Prostate gland (tissue), 2 donors: ENCODE measurements around the gene RLF. TPM values are rescaled to one million over a fixed set of nuclear protein-coding genes. Genes with fewer than 3 reads are reported as not detected.

Source experiments
- DNase-seq: peaks from one replicate; pipeline ENCODE4 v3.0.0-alpha.2; 2019; ENCODE audit warnings: low spot score
- H3K27ac ChIP-seq, 2 donors: fragments of 200-600 bp; sonication (generic); 2 replicates each; pipeline ENCODE4 v1.5.1; 2017 to 2019
- H3K27me3 ChIP-seq: fragments of 200-600 bp; sonication (generic); replicated peaks from 2 replicates; pipeline ENCODE4 v1.5.1; 2019; ENCODE audit not compliant: insufficient read depth
- H3K36me3 ChIP-seq, 2 donors: fragments of 200-600 bp; sonication (generic); 1 replicate in 1 of 2; 2 replicates in 1 of 2; pipeline versions ENCODE4 v1.5.1 to v1.8.1; 2017 to 2019
- H3K4me1 ChIP-seq: fragments of 200-600 bp; sonication (generic); replicated peaks from 2 replicates; pipeline ENCODE4 v1.5.1; 2019
- H3K4me3 ChIP-seq, 2 donors: fragments of 200-600 bp; sonication (generic); 2 replicates each; pipeline ENCODE4 v1.5.1; 2017 to 2019
- H3K9me3 ChIP-seq: fragments of 200-600 bp; sonication (generic); 2 replicates; pipeline ENCODE4 v1.5.1; 2017
- POLR2A ChIP-seq: fragments of 450-650 bp; IDR thresholded peaks from one replicate; pipeline ENCODE4 v1.6.1; 2016; ENCODE audit warnings: antibody characterized with exemption, mild to moderate bottlenecking
- POLR2AphosphoS5 ChIP-seq: sonication (generic); formaldehyde crosslinking; IDR thresholded peaks from one replicate; pipeline ENCODE4 v1.6.1; 2017; ENCODE audit warnings: antibody characterized with exemption
- WGBS: methylation state at CpG from one replicate; pipeline ENCODE4 v1.1.5; 2018; 5-methylcytosine and 5-hydroxymethylcytosine counted together
- intact Hi-C: fragments of 100-400 bp; cut with DNase I; formaldehyde crosslinking; loops from one replicate; pipeline ENCODE4 v1.14.2; 2022
- total RNA-seq, 2 donors: library from RNA; depleted of rRNA; stranded (reverse); fragments of >200 nt; gene quantifications; one replicate each; pipeline ENCODE4 v1.1.0, GENCODE V29; 2016
- TF ChIP-seq, protein P1 (sequence below), 4 experiments: fragments of 200-600 bp in 2 of 4; fragments of 450-650 bp in 2 of 4; sonication (generic) in 2 of 4; IDR thresholded peaks; 1 replicate in 3 of 4; 2 replicates in 1 of 4; pipeline ENCODE4 v1.5.1; 2016 to 2019; ENCODE audit warnings: antibody characterized with exemption in 4 of 4, mild to moderate bottlenecking in 2 of 4, moderate library complexity in 2 of 4

The RLF gene
- total RNA-seq, 2 donors from 2014 or later, result 12.4 to 19.8 TPM

DNA sequence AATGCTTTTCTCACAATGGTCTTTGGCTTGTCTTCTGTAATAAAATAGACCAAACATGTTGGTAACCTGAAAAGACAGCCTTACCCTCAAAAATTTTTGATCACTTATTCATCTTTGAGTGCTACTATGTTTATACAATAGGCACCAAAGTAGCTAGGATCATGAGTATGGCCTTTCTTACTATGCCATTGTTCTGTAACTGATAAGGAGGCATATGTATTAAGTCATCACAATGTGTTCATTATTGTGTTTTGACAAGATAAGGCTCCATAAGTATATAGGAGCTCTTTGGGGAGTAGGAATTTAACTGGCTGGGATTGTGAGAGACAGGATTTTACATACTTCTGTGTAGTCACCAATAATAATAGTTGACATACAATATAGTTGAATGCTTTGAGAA lies 87.2 kb downstream of the RLF start:
- no peak overlapping the region for H3K4me3 ChIP-seq
- intact Hi-C loops, result no loop called here
- H3K27me3 ChIP-seq, result no peaks in the 10 kb centered on the region
- H3K36me3 ChIP-seq, result no peaks in the 10 kb centered on the region
- DNase-seq, result no peak
- TF ChIP-seq, protein P1, sequence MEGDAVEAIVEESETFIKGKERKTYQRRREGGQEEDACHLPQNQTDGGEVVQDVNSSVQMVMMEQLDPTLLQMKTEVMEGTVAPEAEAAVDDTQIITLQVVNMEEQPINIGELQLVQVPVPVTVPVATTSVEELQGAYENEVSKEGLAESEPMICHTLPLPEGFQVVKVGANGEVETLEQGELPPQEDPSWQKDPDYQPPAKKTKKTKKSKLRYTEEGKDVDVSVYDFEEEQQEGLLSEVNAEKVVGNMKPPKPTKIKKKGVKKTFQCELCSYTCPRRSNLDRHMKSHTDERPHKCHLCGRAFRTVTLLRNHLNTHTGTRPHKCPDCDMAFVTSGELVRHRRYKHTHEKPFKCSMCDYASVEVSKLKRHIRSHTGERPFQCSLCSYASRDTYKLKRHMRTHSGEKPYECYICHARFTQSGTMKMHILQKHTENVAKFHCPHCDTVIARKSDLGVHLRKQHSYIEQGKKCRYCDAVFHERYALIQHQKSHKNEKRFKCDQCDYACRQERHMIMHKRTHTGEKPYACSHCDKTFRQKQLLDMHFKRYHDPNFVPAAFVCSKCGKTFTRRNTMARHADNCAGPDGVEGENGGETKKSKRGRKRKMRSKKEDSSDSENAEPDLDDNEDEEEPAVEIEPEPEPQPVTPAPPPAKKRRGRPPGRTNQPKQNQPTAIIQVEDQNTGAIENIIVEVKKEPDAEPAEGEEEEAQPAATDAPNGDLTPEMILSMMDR (IDR thresholded peaks at IDR 0.05), result no peak
- TF ChIP-seq POLR2A (no peak), POLR2AphosphoS5 (no peak)
- no peaks in the 10 kb centered on the region for H3K9me3 ChIP-seq
- H3K4me1 ChIP-seq, result no peaks in the 10 kb centered on the region
- no peak overlapping the region for H3K27ac ChIP-seq

DNA sequence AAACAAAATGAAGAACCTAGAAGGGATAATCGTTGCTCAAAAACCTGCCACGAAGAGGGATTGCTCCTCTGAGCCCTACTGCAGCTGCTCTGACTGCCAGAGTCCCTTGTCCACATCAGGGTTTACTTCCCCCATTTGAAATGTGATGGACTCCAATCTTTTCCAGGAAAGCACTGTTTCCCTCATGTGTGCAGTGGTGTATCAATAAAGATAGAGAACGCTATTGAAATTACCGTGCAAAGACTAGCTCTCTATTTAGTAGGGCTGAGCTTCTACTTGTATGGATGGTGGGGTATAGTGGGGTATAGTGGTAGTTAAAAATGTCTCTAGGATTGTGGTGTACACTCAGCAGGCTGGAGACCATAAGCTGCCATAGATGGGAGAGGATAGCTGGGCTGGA lies 90.3 kb downstream of the RLF start:
- intact Hi-C loops, result no loop called here
- no peaks in the 10 kb centered on the region for H3K4me1 ChIP-seq
- WGBS, result 85% methylated on average over 4 of the region's 4 CpGs
- TF ChIP-seq, protein P1 (IDR thresholded peaks at IDR 0.05), result no peak
- TF ChIP-seq POLR2A, result no peak
- no peak for TF ChIP-seq POLR2AphosphoS5
- H3K36me3 ChIP-seq, result no peaks in the 10 kb centered on the region
- H3K4me3 ChIP-seq, result no peak overlapping the region
- H3K9me3 ChIP-seq, result no peaks in the 10 kb centered on the region
- H3K27me3 ChIP-seq, result no peaks in the 10 kb centered on the region
- no peak for DNase-seq
- H3K27ac ChIP-seq, result no peak overlapping the region

DNA sequence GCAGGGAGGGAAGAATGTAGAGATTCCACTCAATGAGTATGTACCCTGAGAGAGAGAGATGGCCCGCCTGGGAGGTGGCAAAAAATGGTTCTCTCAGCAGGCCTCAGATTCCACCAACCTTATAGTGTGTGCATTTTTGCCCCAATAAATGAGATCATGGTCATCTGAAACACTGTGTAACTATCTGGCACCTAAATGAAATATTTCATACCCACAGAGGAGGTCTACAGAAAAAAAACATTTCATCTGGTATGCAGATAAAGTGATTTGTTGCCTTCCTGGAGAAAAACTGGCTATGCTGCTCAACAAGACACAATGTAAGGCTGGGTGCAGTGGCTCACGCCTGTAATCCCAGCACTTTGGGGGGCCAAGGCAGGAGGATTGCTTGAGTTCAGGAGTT lies 91.4 kb downstream of the RLF start:
- no peaks in the 10 kb centered on the region for H3K4me1 ChIP-seq
- DNase-seq, result no peak
- no peak overlapping the region for H3K4me3 ChIP-seq
- TF ChIP-seq POLR2A, result no peak
- TF ChIP-seq, protein P1 (IDR thresholded peaks at IDR 0.05), result no peak
- TF ChIP-seq POLR2AphosphoS5, result no peak
- no peak overlapping the region for H3K27ac ChIP-seq
- no peaks in the 10 kb centered on the region for H3K9me3 ChIP-seq
- no peaks in the 10 kb centered on the region for H3K36me3 ChIP-seq
- WGBS, result 90% methylated on average over 2 of the region's 2 CpGs
- no peaks in the 10 kb centered on the region for H3K27me3 ChIP-seq
- intact Hi-C loops, result no loop called here

DNA sequence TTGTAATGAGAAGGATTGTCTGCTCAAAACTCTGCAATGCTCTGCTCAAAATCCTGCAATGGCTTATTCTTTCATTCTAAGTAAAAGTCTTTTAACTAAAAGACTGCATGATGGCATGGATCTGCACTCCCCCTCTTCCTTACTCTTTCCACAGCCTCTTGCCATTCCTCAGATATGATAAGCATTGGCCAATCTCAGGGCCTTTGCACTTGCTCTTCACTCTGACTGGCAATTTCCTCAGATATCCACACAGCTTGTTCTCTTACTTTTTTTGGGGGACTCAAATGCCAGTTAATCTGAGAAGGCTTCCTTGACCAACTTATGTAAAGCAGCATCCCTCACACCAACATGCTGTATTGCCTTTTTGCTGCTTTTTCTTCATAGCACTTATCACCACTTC lies 94.0 kb downstream of the RLF start:
- DNase-seq, result no peak
- TF ChIP-seq, protein P1 (IDR thresholded peaks at IDR 0.05), result no peak
- no peak for TF ChIP-seq POLR2A
- no peak for TF ChIP-seq POLR2AphosphoS5
- intact Hi-C loops, result loop anchor here (5.0 kb wide), 1 partner anchor 93 kb away; the partner anchor contains the start of gene RLF
- Histone ChIP-seq H3K4me1 (no peaks in the 10 kb centered on the region), H3K4me3 (no peak overlapping the region), H3K9me3 (no peaks in the 10 kb centered on the region), H3K27me3 (no peaks in the 10 kb centered on the region), H3K27ac (no peak overlapping the region), H3K36me3 (no peaks in the 10 kb centered on the region)

DNA sequence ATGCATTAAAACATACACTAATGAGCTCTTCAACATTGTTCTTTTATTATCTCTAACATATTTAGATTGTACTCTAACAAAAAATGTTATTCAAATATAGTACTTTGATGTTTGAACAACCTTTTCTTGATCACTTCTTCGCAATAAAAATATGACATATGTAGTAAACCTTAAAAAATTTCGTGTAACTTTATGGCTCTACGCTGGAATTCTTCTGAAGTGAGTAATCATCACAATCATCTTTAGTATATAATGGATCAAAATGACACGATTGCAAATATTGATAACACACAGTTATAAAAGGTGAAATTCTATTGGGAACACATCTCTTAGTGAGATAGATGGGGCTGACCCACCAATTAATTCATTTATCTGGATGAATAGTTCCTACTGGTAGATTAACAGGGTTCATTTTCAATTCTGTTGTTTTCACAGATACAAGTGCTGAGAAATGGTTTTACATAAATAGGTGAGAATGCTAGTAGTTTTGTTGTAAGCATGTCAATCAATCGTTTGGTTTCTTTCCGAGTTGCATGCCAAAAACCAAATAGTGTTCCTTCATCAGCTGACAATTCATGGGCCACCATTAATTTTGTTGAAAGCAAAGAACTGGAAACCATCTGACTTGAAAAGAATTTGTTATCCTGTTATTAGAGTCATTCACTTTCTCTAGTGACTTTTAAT lies 95.4 kb downstream of the RLF start:
- H3K27me3 ChIP-seq, result no peaks in the 10 kb centered on the region
- H3K36me3 ChIP-seq, result peaks cover 0 to 7% of the 10 kb centered on the region in 2 donors
- 43% methylated on average over 6 of the region's 6 CpGs for WGBS
- no peak for DNase-seq
- intact Hi-C loops, result loop anchor here (5.0 kb wide), 1 partner anchor 94 kb away; the partner anchor contains the start of gene RLF
- no peaks in the 10 kb centered on the region for H3K4me1 ChIP-seq
- no peaks in the 10 kb centered on the region for H3K9me3 ChIP-seq
- peak overlapping the region; percentile 67 to 68 for H3K4me3 ChIP-seq
- peak overlapping the region; percentile 89 to 93 for H3K27ac ChIP-seq
- no peak for TF ChIP-seq POLR2AphosphoS5
- no peak for TF ChIP-seq POLR2A
- TF ChIP-seq, protein P1 (IDR thresholded peaks at IDR 0.05), result no peak
